ENCODE measurements around the gene ANO1.

The ANO1 gene

DNA sequence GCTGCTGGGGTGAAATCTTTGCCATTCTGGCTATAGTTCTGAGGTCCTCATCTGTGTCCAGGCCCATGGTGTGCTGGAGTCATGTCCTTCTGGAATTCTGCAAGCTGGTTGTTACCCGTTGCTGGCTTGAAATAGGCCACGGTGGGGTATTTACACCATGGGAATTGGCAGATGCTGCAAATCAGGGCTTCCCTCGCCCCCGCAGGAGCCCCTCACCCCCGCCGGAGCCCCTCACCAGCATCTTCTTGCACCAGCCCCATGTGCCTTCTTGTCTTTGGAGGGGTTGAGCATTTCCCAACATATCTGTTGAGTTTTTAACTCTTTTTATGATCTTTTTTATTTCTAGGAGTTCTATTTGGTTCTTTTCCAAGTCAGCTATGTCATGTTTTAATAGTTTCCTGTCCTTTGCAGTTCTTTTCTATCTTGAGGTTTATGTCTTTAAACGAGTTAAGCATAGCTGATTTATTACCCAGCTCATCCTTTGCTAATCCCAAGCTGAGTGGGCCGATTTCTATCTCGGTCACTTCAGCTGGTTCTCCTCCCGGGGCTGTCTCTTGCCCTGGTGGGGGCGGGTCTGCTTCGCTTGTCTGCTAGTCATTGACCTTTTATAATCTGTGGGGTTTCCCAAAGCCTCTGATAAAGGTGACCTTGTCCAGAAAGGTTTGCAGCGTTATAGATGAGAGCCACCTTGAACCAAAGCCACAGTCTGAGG lies 17.6 kb downstream of the ANO1 start:
- DNase-seq (ENCODE audit: low read depth in 2 of 2): no peak

DNA sequence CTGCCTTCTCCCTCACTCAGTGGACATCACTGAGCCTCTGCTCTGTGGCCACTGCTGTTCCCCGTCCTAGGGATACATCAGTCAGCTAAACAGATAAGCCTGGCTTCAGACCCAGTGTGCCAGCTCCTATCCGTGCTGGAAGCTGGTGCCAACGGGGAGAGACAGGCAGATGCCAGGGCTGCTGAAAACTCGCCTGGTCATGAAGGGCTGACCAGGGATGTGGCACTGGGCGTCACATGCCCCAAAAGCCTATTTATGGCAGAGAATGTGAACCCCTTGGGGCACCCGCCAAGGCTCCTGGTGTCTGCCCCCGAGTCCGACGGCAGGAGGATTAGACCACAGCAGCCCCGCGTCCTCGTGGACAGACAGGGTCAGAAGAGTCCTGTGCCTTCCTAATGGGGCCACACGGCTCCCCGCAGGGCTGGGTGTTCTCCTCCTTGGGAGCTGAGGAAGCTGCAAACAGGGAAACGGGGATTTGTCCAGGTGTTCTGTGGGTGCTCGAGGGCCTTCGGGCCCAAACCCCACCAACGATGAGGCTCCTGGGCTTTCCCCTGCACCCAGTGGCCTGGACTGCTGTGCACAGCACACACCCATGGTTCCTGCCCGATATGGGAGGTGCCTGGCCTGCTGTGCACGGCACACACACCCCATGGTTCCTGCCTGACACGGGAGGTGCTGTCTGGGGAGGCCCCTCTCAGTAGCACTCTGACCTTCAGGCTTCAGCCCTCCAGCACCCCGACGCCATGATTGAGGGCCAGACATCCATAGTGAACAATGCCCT lies 19.9 kb downstream of the ANO1 start:
- no peak for DNase-seq (ENCODE audit: low read depth in 2 of 2)

DNA sequence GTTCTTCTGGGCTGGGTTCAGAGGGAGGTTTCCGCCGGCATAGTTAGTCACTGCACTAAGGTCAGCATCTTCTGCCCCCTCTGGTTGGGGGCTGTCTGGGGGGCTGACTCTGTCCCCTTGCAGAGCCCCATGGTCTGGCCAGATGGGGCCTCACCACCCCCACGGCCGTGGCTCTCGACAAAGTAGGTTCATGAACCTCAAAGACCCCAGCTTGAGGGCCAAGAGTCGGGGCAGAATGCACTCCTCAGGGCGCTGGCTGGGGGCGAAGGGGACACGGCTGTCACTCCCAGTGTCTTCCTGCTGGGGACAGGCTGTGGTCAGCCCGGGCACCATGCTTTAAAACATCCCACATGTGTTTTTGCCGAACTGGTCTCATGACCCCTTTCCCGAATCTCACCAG lies 20.8 kb downstream of the ANO1 start:
- DNase-seq (ENCODE audit: low read depth in 2 of 2): no peak

DNA sequence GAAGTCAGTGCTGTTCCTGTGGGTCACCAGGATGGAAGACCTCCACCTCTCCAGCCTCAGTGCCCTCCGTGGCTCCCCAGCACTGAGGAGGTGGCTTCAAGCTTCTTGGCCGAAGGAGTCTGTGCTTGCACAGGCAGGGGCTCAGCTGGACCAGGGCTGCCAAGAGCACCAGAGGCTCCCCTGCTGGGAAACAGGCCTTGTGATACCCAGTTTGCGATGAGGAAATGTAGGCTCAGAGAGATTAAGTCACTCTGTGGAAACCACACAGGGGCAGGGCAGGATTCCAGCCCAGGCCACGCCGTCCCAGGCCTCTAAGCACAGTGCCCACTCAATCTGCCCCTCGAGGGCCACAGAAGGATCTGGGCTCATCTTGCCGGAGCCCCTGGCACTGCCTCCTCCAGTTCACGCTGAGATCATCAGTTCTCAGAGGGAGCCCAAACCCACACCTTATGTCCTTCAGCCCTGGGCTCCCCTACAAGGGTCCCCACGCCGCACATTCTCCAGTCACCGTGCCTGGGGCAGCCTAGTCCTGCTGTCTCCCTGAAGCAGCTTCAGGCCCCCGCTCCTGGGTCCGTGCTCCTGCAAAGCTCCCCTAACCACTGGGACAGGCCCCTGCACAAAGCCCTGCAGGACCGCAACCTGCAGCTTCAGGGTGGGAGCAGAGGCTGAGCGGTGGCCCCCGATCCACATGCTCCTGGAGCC lies 21.6 kb downstream of the ANO1 start:
- DNase-seq (ENCODE audit: low read depth in 2 of 2): no peak

DNA sequence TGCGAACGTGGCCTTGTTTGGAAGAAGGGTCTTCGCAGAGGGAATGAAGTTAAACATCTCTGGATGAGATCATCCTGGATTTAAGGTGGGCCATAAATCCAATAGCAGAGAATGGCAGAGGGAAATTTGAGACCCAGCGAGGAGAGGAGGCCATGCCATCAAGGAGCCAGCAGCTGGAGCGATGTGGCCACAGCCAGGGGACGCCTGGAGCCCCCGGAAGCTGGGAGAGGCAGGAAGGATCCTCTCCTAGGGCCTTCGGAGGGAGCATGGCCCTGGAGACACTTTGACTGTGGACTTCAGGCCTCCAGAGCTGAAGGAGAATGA lies 22.1 kb downstream of the ANO1 start:
- DNase-seq (ENCODE audit: low read depth in 2 of 2): no peak

DNA sequence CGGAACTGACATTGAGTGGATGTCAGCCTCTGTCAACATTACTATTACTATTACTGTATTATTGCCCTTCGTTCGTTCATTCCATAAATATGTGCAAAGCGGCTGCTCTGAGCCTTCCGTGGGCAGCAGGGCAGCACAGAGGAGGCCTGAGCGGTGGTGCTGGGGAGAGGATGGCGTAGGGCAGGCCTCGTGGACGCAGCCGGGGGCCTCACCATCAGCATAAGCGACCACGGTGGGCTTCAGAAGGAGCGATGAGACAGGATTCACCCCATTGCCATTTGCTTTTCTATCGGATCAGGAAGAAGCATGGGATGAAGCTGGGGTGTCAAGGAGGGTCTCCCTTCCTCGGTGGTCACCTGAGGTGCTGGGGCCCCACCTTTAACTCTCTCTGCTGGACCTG lies 22.7 kb downstream of the ANO1 start:
- DNase-seq (ENCODE audit: low read depth in 2 of 2): no peak

DNA sequence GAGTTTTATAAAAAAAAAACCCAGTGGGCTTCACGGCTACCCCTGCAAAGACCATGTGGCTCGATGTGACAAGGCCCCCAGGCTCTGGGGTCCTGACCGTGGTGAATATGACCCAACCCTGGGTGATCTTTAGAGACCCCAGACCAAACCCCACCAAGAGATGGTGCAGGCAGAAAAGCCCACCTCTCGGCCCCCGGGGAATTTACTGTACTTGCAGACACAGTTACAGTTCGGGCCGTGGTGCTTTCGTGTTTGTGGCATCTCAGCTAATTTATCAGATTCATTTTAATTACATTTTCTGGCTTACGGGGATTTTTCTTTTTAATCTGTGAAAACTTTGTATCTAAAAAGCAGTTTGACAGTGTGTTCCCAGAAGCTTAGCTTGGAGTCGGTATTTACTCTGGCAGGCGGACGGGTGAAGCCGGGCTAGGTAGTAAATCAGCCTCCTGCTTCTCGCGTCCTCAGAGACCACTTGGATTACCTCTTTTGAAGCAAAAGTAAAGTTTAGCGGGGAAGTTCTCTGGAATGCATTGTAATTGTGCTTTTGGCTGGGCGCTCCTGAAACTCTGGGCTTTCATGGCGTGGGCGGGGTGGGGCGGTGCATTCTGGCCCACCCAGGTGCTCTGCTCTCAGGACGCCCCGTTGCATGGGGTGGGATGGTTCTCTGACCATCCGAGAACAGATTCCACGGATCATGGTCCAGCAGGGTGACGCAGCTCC lies 25.3 kb downstream of the ANO1 start:
- no peak for DNase-seq (ENCODE audit: low read depth in 2 of 2)

DNA sequence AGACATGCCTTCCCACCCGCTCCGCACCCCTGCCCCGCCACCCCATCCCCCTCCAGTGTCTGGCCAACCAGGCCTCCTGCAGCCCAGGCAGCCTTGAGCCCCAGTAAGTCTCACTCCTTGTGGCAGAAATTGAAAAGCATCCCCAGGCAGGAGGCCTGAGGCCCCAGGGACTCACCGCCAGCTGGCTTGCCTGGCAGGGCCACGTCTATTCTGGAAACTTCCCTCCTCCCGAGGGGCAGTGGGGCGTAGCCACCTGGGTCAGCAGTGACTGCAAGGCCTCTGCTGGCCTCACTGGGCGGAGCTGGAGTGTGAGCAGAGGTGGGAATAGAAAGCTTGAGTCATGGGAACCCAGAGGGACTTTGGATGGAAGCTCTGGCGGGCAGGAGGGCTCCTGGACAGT lies 26.3 kb downstream of the ANO1 start:
- no peak for DNase-seq (ENCODE audit: low read depth in 2 of 2)

DNA sequence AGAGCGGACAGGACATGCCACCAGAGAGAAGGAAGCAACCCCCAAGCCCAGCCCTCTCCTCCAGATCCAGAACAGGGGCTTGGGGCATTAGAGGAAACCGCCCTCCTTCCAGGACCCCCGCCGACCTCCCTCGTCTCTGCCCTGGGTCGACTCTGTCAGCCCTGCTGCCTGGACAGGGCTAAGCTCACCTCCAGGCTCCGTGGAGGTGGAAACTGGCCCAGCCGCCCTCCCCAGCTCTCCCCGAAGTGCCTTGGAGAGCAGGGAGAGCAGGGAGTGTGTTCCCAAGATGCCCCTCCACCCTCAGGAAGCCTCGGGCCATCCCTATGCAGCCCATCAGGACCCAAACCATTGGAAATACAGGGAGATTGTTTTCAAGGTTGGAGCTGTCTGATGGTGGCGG lies 26.8 kb downstream of the ANO1 start:
- no peak for DNase-seq (ENCODE audit: low read depth in 2 of 2)

DNA sequence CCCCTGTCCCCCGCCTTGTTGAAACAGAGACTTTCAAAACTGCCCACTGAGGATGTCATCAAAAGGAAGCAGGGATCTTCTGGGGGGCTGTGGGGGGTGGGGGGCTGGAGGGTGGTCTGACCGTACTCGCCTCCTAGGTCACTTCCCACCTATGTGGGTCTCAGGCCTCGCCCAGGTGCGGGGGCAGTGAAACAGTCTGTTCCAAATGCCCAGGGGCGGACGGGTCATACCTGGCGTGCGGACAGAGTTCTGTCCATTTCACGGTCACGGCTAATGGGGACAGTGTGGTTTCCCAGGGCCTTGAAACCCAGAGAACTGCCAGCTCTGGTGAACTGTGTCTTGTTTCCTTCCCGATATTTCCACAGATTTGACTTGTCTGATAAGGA lies 27.2 kb downstream of the ANO1 start:
- DNase-seq (ENCODE audit: low read depth in 2 of 2): no peak

DNA sequence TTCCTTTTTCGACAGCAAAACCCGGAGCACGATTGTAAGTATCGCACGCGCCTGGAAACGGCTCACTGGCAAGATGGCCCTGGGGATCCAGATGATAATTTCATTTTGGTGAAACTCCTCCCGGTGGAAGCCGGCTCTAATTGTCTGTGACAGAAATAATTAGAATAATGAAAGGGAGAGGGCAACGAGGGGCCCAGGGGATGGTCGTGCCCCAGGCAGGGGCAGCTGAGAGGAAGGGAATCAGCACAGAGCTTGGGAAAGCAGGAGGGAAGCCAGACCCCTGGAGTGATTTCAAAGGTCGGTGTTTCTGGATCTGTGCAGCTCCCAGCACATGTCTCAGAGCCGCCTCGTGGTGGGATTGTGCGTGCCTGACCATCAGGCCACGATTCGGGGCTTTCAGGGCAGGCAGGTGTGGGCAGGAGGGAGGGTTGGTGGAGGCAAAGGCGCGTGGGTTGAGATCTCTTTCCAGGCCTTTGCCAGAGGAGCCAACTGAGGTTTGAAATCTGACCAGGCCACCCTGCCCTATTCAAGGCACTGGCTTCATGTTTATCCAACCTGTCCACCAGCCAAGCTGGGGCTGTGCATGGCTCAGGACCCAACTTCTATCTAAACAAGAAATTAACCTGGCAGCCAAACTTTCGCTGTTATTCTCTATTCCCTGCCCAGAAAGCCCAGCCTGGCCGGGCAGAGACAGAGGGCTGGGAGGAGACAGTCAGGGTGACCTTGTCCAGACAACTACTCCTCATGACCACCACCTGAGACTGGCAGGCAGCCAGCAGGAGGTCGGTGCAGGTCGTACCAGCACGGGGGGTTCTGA lies 27.8 kb downstream of the ANO1 start:
- no peak for DNase-seq (ENCODE audit: low read depth in 2 of 2)

DNA sequence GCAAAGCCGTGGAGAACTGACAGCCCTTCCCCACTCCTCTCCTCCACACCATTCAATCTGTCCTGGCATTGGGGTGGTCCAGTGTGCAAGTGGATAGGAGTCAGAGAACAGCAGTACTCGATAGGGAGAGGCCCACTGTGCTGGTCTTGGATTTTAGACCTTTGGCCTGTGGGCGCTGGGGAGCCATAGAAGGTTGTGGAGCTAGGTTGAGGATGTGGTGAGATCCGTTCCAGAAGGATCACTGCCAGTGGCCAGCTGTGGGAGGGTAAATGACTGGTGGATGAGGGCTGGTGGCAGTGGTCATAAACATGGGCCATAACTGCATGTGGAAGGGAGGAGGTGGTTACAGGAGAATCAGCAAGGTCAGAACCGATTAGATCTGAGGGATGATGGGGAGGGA lies 28.6 kb downstream of the ANO1 start:
- DNase-seq (ENCODE audit: low read depth in 2 of 2): no peak

DNA sequence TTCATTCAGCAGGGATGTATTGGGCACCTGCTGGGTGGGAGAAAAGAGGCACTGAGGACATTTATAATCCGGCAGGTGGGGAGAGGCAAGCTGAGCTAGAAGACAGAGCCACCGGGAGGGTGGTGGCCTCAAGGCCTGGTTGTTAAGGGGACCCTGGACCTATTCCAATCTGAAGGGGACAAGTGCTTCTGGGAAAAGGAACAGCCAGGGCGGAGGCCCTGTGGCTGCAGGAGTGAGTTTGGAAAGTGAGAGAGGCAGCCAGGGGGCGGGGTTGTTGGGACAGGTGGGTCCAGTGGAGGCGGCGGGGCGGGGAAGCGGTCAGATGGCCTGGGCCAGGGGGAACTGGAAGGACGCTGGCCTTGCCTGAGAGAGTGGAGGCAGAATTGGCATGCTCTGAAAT lies 29.1 kb downstream of the ANO1 start:
- no peak for DNase-seq (ENCODE audit: low read depth in 2 of 2)

DNA sequence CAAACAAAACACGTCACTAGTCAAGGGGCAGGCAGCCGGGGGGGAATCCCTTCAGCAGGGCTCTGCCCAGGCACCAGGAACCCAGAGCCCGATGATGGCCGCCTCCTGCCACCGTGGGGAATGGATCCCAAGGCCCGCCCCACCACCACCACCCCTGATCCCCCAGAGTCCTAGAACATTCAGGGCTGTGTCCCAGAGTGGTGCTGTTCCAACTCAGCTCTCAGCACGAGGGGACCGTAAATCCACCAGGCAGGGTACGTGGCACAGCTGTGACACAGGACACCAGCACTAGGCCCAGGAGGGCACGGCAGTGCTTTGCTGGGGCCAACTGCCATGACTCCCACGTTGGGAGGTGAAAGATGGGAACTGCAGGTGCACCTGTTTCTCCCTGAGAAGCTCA lies 29.6 kb downstream of the ANO1 start:
- no peak for DNase-seq (ENCODE audit: low read depth in 2 of 2)

DNA sequence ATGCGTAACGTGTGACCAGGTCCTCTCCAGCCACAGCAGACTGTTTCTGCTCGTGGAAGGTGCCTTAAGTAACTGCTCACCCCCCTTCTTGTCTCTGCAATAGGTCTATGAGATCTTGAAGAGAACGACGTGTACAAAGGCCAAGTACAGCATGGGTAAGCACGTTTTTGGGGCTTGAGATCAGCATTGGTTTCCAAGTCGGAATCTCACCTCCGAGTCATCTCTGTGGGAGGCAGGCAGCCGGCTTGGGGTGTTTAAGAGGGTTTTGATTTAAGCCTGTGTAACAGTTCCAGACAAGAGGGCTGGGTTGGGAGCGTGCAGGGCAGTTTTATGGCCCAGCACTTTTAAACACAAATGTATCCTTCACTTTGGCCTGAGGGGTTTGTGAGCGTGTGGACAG lies 30.1 kb downstream of the ANO1 start:
- no peak for DNase-seq (ENCODE audit: low read depth in 2 of 2)

DNA sequence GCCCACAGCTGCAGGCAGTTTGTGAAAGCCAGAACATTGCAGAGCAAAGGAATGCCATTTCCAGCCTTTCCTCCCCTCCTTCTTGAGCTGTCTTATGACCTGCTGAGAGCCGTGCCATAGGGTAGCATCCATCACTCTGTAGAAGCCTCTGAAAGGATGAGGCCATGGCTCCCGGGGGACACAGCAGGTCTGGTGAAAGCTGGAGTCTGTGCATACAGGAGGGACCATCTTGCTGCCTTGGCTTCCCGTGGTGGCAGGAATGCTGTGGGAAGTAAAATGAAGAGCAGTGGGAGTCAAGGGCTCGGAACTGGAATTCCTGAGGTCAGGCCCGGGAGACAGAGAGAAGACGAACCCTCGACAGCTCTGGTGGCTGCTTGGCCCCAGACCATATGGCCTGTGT lies 30.9 kb downstream of the ANO1 start:
- DNase-seq (ENCODE audit: low read depth in 2 of 2): no peak

DNA sequence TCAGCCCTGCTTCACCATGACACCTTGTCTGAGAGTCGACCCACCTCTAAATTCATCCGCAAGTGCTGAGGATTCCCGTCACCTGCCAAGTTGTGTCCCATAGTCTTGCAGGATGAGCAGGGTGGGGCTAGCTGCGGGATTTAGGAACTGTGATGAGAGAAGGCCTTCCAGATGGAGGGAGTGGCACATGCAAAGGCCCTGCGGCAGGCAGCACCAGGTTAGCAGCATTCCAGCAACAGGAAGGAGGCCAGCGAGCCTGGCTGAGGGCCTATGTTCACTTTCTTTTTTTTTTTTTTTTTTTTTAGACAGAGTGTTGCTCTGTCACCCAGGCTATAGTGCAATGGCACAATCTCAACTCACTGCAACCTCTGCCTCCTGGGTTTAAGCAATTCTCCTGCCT lies 31.8 kb downstream of the ANO1 start:
- DNase-seq (ENCODE audit: low read depth in 2 of 2): no peak

DNA sequence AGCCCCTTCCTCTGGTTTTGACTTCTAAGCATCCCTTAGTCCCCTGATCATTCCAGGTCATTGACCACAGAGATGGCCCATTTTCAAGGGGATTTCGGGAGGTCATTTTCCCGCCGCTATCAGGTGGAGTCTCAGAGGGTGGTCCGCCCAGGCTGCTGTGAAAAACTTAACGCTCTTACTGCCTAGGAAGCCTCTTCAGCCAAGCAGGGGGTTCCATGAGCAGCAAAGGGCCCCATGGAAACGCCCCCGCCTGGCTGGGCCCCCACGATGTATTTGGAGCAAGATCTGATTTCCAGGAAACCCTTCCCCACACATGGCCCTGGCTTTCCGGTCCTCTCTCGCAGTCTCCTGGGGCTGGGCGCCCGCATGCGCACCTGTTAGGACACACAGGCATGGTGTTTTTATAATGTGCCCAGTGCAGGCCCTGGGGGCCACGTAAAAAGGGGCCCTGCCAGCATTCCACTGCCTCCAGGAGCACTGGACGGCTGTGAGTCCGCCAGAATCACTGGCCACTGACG lies 32.5 kb downstream of the ANO1 start:
- DNase-seq (ENCODE audit: low read depth in 2 of 2): no peak

DNA sequence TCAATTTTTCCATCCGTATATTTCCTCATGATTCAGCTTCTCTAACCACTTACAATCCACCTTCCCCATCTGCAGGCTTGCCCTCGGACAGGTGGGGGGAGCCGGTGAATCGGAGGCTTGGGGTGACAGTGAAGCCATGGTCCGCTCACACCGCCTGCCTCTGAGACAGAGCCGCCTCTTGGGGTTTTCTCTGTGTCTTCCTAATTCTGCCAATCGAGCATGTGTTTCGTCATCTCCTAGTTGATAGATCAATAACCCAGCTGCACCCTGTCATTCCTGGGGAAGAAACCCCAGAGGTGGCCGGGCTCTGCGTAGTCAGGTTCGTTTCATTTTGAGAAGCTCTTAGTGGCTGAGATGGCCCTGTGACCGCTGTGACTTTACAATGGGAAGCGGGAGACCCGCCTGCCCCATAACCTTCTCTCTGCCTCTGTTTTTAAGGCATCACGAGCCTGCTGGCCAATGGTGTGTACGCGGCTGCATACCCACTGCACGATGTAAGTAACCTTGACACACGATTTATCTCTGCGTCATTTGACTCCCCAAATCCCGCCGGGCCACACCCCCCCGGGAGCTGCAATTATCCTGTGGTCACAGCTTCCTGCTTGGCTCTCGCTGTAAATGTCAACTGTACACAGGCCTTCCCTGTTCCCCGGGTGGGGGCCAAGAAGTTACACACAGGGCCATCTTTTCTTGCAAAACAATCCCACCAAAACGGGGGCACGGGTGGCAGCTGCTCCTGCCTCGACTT lies 33.3 kb downstream of the ANO1 start:
- no peak for DNase-seq (ENCODE audit: low read depth in 2 of 2)

DNA sequence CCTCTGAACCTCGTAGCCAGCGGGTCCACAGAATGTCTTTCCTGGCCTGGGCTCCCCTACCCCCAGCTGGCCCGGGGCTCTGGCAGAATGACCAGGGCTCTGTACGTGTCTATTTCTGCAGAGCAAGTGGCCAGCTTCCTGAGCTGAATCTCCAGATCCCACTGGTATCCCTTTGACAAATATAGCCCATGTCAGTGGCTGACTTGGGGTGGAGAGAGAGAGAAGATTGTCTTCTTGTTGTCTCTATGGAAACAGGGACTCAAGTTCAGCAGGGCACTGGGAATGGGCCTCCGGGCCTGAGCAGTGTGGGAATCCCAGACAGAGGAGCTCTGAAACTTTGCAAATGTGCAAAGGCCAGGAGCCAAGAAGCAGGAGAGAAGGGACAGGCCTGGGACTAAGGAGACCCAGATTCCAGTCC lies 33.9 kb downstream of the ANO1 start:
- no peak for DNase-seq (ENCODE audit: low read depth in 2 of 2)

DNA sequence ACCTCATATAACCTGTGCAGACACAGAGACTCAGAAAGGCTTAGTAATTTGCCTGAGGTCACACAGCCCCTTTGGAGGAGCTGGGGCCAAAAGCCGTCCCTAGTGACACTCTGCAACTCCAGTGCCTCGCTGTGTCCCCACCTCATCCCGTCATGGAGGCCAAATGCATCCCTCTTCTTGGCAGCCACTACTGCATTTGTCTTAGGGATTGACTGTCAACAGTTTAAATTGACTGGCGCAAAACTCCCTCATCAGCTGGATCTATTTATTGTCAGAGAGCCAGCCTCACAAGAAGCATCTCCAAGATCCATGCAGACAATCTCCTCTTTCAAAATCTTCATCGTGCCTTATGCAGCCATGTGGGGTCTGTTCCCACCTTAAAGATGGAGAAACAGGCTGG lies 35.7 kb downstream of the ANO1 start:
- no peak for DNase-seq (ENCODE audit: low read depth in 2 of 2)

Data from fibroblast of skin of left biceps (primary cell).